ENCODE measurements around the gene PNMA1.
A peak's percentile ranks its signal among the peaks of the same experiment; 100 is the strongest.

DNA sequence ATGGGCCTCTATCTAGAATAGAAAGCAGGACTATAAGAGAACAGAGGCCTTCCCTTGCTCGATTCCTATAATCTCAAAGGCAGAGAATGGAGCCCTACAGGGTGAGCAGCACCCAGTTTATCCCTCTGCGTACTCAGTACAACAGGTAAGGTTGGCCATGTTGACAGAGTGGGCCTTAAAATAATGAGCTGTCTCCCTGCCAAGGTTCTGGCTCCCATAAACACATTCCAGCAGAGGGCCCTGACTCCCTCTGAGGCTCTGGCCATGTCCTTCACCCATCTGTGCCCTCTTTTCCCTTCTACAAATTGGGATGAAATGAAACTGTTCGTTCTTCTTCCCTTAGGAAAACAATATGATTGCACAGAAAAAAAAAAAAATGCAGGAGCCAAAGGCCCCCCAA lies 16.9 kb upstream of the PNMA1 start:
- TF ChIP-seq, protein P1, sequence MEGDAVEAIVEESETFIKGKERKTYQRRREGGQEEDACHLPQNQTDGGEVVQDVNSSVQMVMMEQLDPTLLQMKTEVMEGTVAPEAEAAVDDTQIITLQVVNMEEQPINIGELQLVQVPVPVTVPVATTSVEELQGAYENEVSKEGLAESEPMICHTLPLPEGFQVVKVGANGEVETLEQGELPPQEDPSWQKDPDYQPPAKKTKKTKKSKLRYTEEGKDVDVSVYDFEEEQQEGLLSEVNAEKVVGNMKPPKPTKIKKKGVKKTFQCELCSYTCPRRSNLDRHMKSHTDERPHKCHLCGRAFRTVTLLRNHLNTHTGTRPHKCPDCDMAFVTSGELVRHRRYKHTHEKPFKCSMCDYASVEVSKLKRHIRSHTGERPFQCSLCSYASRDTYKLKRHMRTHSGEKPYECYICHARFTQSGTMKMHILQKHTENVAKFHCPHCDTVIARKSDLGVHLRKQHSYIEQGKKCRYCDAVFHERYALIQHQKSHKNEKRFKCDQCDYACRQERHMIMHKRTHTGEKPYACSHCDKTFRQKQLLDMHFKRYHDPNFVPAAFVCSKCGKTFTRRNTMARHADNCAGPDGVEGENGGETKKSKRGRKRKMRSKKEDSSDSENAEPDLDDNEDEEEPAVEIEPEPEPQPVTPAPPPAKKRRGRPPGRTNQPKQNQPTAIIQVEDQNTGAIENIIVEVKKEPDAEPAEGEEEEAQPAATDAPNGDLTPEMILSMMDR (IDR thresholded peaks at IDR 0.05): peak in 2 of 12 donors; percentile 18 to 23
- TF ChIP-seq POLR2A (IDR thresholded peaks at IDR 0.05): no peak

All from heart left ventricle (tissue), 13 donors.